T47D (cell line): Measurements from ENCODE around the gene IQCC.

Source experiments
- DNase-seq, 2 experiments: peaks; one replicate each; pipeline versions ENCODE4 v3.0.0 to v3.0.0-alpha.2; 2011 to 2012; ENCODE audit warnings: low read depth in 1 of 2, low spot score in 1 of 2
- JUND ChIP-seq: IDR thresholded peaks from 2 replicates; pipeline ENCODE4 v1.6.1; 2012; ENCODE audit warnings: low read depth
- in situ Hi-C: cut with HindIII; loops from 2 replicates; pipeline ENCODE4 v1.10.0; 2016; ENCODE audit warnings: low sequenced_read_pairs, low pct_unique_long_range_greater_than_20kb

IQCC gene

DNA sequence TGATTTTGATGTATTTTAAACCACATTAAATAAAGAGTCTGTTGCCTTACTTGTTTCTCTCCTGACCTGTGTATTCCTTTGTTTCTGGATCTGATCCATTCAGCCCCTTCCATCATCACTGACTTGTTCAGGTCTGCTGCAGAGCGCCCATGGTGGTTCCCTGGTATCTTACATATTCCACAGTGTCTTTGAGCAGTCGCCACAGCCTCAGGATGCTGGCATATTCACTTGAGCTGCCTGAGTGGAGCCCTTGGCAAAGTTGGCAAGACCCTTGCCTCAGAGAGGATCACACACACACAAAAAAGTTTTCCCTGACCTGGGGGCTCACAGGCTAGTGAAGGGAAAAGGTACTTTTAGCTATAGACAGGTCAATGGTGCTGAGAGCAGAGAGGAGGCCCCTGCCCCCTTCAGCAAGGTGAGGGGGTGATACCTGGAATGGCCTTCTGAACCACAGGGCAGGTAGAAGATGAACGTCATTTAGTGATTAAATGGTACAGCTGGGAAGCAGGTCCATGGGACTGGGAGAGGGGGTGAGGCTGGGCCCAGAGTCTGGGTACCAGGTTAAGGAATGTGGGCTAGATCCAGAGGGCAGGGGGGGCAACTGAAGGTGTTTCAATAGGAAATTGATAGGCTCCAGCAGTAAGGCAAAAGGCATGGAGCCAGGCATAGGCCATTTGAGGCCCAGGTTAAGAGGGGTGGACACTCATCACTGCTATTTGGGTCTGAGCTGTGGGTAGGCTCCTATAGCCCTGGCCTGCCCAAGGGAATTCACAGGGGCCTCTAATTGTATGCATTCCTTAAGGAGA lies 7.0 kb upstream of the IQCC start:
- TF ChIP-seq JUND = no peak
- no peak for DNase-seq
- in situ Hi-C loops = no loop called here

DNA sequence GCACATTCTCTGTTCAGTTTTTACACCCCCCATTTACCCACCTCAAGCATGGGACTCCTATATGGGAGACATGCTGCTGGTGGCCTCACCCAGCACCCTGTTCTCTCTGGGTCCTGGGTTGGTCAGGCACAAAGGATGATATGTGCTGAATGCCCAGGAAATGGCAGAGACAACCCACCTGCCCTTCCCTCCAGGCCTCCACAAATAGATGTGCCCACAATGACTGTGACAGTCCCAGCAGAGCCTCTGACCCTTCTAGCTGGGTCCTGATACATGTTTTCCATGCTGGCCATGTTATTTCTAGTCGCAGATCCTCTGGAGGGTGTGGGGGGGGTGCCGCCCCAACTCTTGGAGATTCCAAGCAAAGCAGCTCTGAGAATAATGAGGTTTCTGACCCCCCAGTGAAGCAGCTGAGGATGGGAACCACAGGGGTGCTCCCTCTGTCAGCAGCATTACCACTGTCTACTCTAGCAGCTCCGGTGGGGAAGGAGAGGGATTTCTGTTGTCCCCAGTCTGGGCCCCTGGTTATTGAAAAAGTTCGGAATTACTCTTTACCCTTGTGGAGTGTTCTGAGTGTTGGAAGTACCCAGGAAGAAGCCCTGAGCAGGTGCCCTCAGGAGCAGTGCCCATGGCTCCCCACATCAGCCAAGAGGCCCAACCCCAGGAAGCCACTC lies 6.3 kb upstream of the IQCC start:
- in situ Hi-C loops = no loop called here
- TF ChIP-seq JUND = no peak
- no peak for DNase-seq

DNA sequence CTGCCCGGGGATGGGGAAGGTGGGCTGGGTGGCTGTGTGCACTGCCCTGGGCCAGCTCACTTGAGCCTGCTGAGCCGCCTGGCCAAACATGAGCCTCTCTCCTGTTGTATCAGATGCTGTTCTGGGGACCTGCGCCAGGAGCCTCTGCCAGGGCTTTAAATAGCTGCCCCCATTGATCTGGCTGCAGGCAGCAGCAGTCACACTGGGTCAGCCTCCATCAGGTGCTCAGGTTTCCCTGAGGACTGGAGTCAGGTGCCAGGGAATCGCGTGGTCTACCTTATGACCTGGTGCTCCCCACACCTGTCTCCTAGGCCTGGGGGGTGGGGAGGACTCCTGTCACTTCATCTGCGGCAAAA lies 5.8 kb upstream of the IQCC start:
- no peak for TF ChIP-seq JUND
- no peak for DNase-seq
- in situ Hi-C loops = no loop called here

DNA sequence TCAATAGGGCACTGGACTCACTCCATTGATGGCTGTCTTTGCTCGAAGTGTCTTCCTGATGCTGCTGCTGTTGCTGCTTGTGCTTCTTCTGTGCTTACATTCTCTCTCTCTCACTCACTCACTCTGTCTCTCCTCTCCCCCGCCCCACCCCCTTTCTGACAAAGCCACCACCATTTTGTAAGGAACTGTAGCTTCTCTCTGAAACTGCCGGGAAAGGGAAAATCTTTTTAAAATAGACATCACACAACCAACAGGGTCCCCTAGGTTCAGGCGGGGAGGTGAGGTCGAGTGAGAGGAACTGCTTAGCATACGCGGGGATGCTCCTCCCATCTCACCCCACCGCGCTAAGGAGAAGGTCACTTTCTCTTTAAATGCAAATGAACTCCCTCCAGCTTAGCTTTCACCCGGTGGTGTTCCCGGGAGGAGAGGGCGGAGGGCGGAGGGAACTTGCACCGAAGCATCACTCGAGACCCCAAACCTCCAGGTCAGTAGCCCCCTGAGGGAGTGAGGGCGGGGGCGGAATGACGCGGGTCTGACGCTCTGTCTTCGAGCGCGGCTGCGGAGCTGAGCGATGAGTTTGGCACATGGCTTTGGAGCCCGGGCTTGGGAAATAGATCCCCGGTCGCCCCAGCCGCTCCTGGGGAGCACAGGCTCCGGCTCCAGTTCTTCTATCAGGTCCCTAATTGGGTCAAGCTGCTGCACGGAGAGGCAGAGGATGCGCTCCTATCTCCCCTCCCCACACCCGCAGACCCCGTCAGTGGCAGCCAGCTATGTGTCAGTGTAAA lies 5.1 kb upstream of the IQCC start, which contains the start of gene CCDC28B:
Gene CCDC28B, plus strand, starts transcription at position 370 of the 785 bp plus-strand sequence. CDS start 1,341 bp downstream, outside the sequence.
- in situ Hi-C loops = no loop called here
- TF ChIP-seq JUND = no peak
- DNase-seq = peak; percentile 39 to 46

GRCh38 chr1:32201011-32201855 lies 4.2 kb upstream of the IQCC start:
- in situ Hi-C loops = no loop called here
- no peak for DNase-seq
- TF ChIP-seq JUND = no peak

DNA sequence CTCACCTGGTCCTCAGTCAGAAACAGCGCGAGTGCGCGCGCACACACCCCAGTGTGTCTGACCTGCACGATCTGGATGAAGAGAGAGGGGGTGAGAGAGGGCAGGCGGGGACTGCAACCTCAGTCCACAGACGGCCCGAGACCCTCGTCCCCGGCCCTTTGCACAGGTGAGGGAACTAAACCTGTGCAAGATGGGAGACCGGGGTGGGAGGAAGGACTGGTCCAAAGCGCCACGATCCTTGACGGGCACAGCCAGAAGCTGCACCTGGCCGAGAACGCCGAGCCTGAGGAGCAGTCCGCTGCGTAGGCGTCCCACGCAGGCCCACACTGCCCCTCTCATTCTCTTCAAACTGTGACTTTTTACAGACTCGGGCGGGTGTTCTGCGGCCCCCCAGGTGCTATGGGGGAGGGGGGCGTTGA lies 519 bp upstream of the IQCC start:
- no peak for DNase-seq
- no peak for TF ChIP-seq JUND
- in situ Hi-C loops = no loop called here

GRCh38 chr1:32208469-32208868 lies 3.0 kb downstream of the IQCC start:
- in situ Hi-C loops = no loop called here
- no peak for TF ChIP-seq JUND
- no peak for DNase-seq

DNA sequence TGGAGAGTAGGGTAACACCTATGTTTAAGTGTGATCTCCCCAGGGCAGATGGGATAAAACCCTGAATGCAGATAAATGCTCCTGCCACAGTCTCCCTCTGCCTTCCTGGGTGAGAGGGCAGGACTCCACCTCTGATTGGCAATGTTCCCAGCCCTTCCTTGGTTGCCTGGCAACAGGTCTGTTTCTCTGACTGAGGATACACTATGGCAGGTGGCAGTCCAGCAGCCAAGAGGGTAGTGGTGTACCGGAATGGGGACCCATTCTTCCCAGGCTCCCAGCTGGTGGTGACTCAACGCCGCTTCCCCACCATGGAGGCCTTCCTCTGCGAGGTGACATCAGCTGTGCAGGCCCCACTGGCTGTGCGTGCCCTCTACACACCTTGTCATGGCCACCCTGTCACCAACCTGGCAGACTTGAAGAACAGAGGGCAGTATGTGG lies 3.4 kb downstream of the IQCC start, which contains the start of gene DCDC2B:
Gene DCDC2B, plus strand, starts transcription at position 199 of the 438 bp plus-strand sequence. Its CDS starts 5 bp downstream, at position 204.
- TF ChIP-seq JUND = no peak
- peak in 1 of 2 experiments; percentile 51 for DNase-seq
- in situ Hi-C loops = no loop called here

GRCh38 chr1:32215629-32216480 lies 10.4 kb downstream of the IQCC start:
- DNase-seq = peak; percentile 30 to 64
- no peak for TF ChIP-seq JUND
- in situ Hi-C loops = no loop called here

DNA sequence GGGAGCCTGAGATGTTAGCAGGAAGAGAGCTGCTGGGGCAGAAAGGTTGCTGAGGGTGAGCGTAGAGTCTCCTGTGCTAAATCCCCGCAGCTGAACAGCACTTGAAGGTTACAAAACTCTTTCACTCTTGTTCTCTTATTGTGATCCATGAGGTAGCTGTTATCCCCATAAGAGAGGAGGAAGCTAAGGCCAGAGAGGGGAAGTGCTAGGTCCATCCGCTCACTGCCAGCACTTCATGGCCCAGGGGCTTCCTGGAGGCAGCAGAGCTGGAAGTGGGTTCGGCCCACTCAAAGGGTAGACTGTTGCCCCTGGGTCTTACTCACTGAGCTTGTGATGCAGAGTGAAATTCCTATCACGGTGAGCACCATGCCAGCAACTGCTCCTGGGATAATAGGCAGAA lies 11.1 kb downstream of the IQCC start:
- no peak for TF ChIP-seq JUND
- in situ Hi-C loops = no loop called here
- no peak for DNase-seq

- in situ Hi-C loops = no loop called here
- TF ChIP-seq JUND = no peak
- no peak for DNase-seq
Measured at GRCh38 chr1:32219022-32219421, 13.6 kb downstream of the IQCC start.
